ENCODE results near the gene MSMB.
"Not testable (repeated sequence)": the region's sequence is repeated elsewhere in the genome, so short reads cannot be mapped to it uniquely, and the experiment has no call there.

MSMB gene

GRCh38 chr10:46046261-46046660 is at the start of gene MSMB:
Gene MSMB, minus strand, starts transcription at chr10:46046269. Its CDS starts 32 bp downstream, at chr10:46046237.
- no peak within 1 kb of the TSS for H3K27ac ChIP-seq (ENCODE audit: low read depth, low read length)
- no peaks in the 10 kb centered on the region for H3K9me3 ChIP-seq (ENCODE audit: control insufficient read depth, insufficient read depth, low read length)
- no peaks in the 10 kb centered on the region for H3K27me3 ChIP-seq (ENCODE audit: control insufficient read depth, insufficient read depth, low read length)
- H3K36me3 ChIP-seq (ENCODE audit: control insufficient read depth, insufficient read depth, low read length) = no peaks in the 10 kb centered on the region
- no peak within 1 kb of the TSS for H3K9ac ChIP-seq (ENCODE audit: low read depth, low read length)
- H3K4me1 ChIP-seq (ENCODE audit: control insufficient read depth, insufficient read depth, low read length) = no peaks in the 10 kb centered on the region
- H3K4me3 ChIP-seq (ENCODE audit: low read depth, low read length) = no peak within 1 kb of the TSS

DNA sequence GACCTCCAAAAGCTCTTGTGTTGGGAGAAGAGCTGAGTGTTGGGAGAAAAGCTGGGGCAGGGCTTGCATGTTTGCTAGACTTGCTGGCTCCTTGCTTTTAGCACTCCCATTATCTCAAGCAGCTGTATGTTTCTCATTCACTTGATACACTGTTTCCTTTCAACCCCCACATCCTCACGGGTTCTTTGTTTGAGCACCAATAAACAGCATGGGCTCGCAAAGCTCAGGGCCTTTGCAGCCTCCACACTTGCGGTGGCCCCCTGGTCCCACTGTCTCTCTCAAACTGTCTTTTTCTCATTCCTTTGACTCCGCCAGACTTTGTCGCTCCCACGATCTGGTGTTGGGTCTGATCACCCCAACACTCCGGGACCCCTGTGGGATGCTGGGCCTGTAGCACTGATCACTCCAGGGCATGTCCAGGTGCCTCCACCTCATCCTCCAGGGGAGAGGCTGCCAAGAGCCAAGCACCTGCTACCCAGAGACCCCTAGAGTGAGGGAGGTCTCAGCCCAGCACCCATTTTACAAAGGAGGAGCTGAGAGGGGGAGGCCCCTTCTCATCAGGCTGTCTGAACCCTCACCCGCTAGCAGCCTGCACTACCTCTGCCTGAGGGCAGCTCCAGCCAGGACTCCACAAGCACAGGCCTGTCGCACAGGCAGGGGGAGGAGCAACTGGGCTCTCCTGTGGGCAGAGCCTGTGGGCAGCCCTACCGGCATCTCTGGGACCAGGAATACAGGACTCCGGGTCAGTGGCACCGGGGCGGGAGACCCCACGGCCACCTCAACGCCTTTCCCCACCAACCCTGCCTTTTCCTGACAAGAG is 49.1 kb upstream of the MSMB start:
- H3K9ac ChIP-seq (ENCODE audit: low read depth, low read length) = no peak overlapping the region
- peak overlapping the region; percentile 53 for H3K27ac ChIP-seq (ENCODE audit: low read depth, low read length)
- H3K4me1 ChIP-seq (ENCODE audit: control insufficient read depth, insufficient read depth, low read length) = peaks cover 9% of the 10 kb centered on the region
- H3K27me3 ChIP-seq (ENCODE audit: control insufficient read depth, insufficient read depth, low read length) = no peaks in the 10 kb centered on the region
- no peaks in the 10 kb centered on the region for H3K9me3 ChIP-seq (ENCODE audit: control insufficient read depth, insufficient read depth, low read length)
- H3K36me3 ChIP-seq (ENCODE audit: control insufficient read depth, insufficient read depth, low read length) = no peaks in the 10 kb centered on the region
- no peak overlapping the region for H3K4me3 ChIP-seq (ENCODE audit: low read depth, low read length)

- Histone ChIP-seq H3K9ac (ENCODE audit: low read depth, low read length) (no peak overlapping the region), H3K27me3 (ENCODE audit: control insufficient read depth, insufficient read depth, low read length) (no peaks in the 10 kb centered on the region), H3K36me3 (ENCODE audit: control insufficient read depth, insufficient read depth, low read length) (no peaks in the 10 kb centered on the region), H3K27ac (ENCODE audit: low read depth, low read length) (no peak overlapping the region), H3K4me1 (ENCODE audit: control insufficient read depth, insufficient read depth, low read length) (peaks cover 9% of the 10 kb centered on the region), H3K9me3 (ENCODE audit: control insufficient read depth, insufficient read depth, low read length) (no peaks in the 10 kb centered on the region), H3K4me3 (ENCODE audit: low read depth, low read length) (no peak overlapping the region)
Measured at GRCh38 chr10:46094197-46094500, 48.1 kb upstream of the MSMB start.

GRCh38 chr10:46093316-46094196 is 47.5 kb upstream of the MSMB start:
- not testable (repeated sequence) for H3K9me3 ChIP-seq (ENCODE audit: control insufficient read depth, insufficient read depth, low read length); H3K27ac ChIP-seq (ENCODE audit: low read depth, low read length); H3K27me3 ChIP-seq (ENCODE audit: control insufficient read depth, insufficient read depth, low read length); H3K4me1 ChIP-seq (ENCODE audit: control insufficient read depth, insufficient read depth, low read length); H3K36me3 ChIP-seq (ENCODE audit: control insufficient read depth, insufficient read depth, low read length); H3K4me3 ChIP-seq (ENCODE audit: low read depth, low read length); H3K9ac ChIP-seq (ENCODE audit: low read depth, low read length)

DNA sequence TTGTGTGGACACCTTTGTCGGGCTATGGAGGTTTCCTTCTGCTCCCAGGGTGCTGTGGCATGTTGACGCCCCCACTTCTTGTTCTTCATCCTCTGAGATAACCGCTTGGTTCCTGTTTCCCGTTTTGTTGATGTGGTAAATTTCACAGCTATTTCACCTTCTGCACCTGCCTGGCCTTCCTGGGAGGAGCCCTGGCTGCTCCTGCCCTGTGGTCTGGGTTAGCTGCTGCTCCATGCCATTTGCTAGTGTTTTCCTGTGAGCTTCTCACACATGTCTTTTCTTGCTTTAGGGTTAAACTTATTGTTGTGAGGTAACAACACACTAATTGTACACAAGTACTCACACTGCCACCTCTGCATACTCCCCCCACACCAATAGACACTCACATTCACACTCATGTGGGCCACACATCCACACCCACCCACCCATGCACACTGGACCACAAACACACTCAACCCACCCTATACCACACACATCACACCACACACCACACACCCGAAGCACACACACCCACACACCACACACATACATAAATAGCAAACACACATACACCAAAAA is 46.5 kb upstream of the MSMB start:
- Histone ChIP-seq H3K27ac (ENCODE audit: low read depth, low read length) (no peak overlapping the region), H3K4me1 (ENCODE audit: control insufficient read depth, insufficient read depth, low read length) (peaks cover 9% of the 10 kb centered on the region), H3K4me3 (ENCODE audit: low read depth, low read length) (no peak overlapping the region), H3K27me3 (ENCODE audit: control insufficient read depth, insufficient read depth, low read length) (no peaks in the 10 kb centered on the region), H3K9ac (ENCODE audit: low read depth, low read length) (no peak overlapping the region), H3K9me3 (ENCODE audit: control insufficient read depth, insufficient read depth, low read length) (no peaks in the 10 kb centered on the region), H3K36me3 (ENCODE audit: control insufficient read depth, insufficient read depth, low read length) (no peaks in the 10 kb centered on the region)

DNA sequence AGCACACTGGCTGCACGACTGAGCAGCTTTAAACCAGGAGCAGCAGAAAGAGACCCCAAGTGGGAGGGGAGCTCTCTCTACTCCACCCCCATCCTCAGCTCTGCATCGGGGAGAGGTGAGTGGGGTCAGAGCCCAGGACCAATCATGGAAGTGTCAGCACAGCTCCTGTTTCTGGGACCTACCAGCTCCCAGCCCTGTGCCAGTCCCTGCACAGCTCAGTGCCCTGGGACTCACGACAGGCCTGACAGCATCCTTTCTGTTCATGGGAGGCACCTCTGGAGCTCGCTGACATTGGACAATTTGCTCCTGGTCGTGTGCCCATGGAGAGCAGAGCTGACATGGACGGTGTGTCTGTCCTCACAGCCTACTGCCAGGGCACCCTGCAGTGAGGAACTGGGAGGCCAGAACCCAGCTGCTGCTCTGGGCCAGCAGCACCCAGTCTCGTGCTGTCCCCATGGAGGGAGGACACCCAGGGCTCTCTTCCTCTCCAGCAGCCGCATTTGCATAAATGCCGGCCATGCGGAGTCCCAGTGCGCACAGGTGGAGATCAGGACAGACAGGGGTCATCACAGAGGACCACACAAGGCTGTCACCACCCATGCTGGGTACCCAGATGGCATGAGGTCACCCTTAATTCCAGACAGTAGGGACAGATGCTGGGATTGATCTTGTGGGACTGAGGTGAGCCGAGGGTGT is 45.9 kb upstream of the MSMB start:
- H3K27me3 ChIP-seq (ENCODE audit: control insufficient read depth, insufficient read depth, low read length) = no peaks in the 10 kb centered on the region
- H3K9me3 ChIP-seq (ENCODE audit: control insufficient read depth, insufficient read depth, low read length) = no peaks in the 10 kb centered on the region
- no peak overlapping the region for H3K9ac ChIP-seq (ENCODE audit: low read depth, low read length)
- no peak overlapping the region for H3K4me3 ChIP-seq (ENCODE audit: low read depth, low read length)
- H3K4me1 ChIP-seq (ENCODE audit: control insufficient read depth, insufficient read depth, low read length) = peaks cover 9% of the 10 kb centered on the region
- H3K36me3 ChIP-seq (ENCODE audit: control insufficient read depth, insufficient read depth, low read length) = no peaks in the 10 kb centered on the region
- no peak overlapping the region for H3K27ac ChIP-seq (ENCODE audit: low read depth, low read length)

DNA sequence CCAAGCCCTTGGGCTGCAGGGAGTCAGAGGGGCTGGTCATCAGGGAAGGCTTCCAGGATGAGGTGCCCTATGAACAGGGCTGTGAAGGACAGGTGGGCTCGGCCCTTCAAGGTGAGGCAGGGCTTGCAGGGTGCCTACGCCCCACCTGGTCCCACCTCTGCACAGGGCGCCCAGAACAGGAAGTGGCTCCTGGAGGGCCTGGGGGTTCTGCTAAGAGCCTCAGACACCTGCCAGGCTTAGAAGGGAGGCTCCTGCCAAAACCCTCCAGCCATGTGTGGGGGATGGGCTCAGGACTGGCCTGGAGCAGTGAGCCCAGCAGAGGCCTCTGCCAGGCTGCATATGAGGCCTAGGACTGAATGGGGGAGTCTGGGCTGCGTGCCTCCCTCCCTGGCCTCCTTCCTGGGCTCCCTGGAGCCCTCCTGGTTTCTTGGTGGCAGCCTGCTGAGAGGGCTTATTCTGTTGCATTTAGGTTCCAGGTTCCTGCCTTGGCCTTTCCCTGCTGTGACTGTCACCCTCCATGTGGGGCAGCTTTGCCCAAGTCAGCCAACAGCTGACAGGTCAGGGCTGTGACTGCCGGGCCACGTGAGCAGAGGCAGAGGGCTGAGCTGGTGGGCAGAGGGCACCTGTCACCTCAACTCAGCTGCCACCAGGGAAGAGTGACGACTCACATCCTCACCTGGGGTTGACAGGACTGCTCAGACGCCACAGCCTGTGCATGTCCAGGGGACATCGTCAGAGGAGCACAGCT is 45.2 kb upstream of the MSMB start:
- Histone ChIP-seq H3K4me1 (ENCODE audit: control insufficient read depth, insufficient read depth, low read length) (peaks cover 5% of the 10 kb centered on the region; the same call in 1 of the 2 replicates), H3K36me3 (ENCODE audit: control insufficient read depth, insufficient read depth, low read length) (no peaks in the 10 kb centered on the region), H3K27ac (ENCODE audit: low read depth, low read length) (no peak overlapping the region), H3K27me3 (ENCODE audit: control insufficient read depth, insufficient read depth, low read length) (no peaks in the 10 kb centered on the region), H3K9me3 (ENCODE audit: control insufficient read depth, insufficient read depth, low read length) (no peaks in the 10 kb centered on the region), H3K4me3 (ENCODE audit: low read depth, low read length) (no peak overlapping the region), H3K9ac (ENCODE audit: low read depth, low read length) (no peak overlapping the region)

DNA sequence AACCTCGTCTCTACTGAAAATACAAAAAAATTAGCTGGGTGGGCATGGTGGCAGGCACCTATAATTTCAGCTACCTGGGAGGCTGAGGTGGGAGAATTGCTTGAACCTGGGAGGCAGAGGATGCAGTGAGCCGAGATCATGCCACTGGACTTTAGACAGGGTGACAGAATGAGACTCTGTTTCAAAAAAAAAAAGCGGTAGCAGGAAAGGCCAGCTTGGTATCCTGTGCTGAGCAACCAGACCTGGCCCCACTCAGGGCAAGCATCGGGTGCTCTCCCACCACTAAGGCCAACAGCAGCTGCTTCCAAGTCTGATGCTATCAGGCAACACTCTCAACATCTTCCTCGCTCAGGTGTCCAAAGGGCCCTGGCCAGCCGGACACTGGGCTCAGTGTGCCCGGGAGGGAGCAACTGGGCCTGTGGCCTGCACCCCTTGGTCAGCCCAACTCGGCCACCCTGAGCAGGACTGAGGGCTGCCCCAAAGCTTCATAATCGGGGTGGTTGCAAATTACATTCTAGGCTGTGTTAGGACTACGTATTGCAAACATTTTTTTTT is 44.3 kb upstream of the MSMB start:
- H3K4me1 ChIP-seq (ENCODE audit: control insufficient read depth, insufficient read depth, low read length) = peaks cover 3% of the 10 kb centered on the region; the same call in 1 of the 2 replicates
- H3K9ac ChIP-seq (ENCODE audit: low read depth, low read length) = no peak overlapping the region

DNA sequence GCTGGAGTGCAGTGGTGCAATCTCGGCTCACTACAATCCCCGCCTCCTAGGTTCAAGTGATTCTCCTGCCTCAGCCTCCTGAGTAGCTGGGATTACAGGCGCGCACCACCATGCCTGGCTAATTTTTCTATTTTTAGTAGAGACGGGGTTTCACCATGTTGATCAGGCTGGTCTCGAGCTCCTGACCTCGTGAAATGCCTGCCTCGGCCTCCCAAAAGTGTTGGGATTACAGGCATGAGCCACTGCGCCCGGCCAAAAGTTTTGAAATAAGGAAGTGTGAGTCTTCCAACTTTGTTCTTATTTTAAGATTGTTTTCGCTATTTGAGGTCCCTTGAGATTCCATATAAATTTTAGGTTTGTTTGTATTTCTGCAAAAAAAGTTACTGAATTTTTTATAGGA is 41.3 kb upstream of the MSMB start:
- H3K4me3 ChIP-seq (ENCODE audit: low read depth, low read length); H3K36me3 ChIP-seq (ENCODE audit: control insufficient read depth, insufficient read depth, low read length); H3K4me1 ChIP-seq (ENCODE audit: control insufficient read depth, insufficient read depth, low read length); H3K9me3 ChIP-seq (ENCODE audit: control insufficient read depth, insufficient read depth, low read length); H3K27me3 ChIP-seq (ENCODE audit: control insufficient read depth, insufficient read depth, low read length); H3K9ac ChIP-seq (ENCODE audit: low read depth, low read length); H3K27ac ChIP-seq (ENCODE audit: low read depth, low read length): not testable (repeated sequence)

More for the DNA sequence above, 44.3 kb upstream of the MSMB start:
- Histone ChIP-seq H3K27me3 (ENCODE audit: control insufficient read depth, insufficient read depth, low read length) (no peaks in the 10 kb centered on the region), H3K4me3 (ENCODE audit: low read depth, low read length) (no peak overlapping the region), H3K27ac (ENCODE audit: low read depth, low read length) (no peak overlapping the region), H3K36me3 (ENCODE audit: control insufficient read depth, insufficient read depth, low read length) (no peaks in the 10 kb centered on the region), H3K9me3 (ENCODE audit: control insufficient read depth, insufficient read depth, low read length) (no peaks in the 10 kb centered on the region)

All from HUES48 (cell line).